NCI-H2196 (cell line): Measurements from ENCODE around the gene CAPZA3.
"Not testable (repeated sequence)": the region's sequence is repeated elsewhere in the genome, so short reads cannot be mapped to it uniquely, and the experiment has no call there.

ENCODE experiments used
- DNase-seq: peaks from one replicate; lab custom pipeline; 2025; ENCODE audit not compliant: unreplicated experiment; lab: John Stamatoyannopoulos, UW

CAPZA3 gene

DNA sequence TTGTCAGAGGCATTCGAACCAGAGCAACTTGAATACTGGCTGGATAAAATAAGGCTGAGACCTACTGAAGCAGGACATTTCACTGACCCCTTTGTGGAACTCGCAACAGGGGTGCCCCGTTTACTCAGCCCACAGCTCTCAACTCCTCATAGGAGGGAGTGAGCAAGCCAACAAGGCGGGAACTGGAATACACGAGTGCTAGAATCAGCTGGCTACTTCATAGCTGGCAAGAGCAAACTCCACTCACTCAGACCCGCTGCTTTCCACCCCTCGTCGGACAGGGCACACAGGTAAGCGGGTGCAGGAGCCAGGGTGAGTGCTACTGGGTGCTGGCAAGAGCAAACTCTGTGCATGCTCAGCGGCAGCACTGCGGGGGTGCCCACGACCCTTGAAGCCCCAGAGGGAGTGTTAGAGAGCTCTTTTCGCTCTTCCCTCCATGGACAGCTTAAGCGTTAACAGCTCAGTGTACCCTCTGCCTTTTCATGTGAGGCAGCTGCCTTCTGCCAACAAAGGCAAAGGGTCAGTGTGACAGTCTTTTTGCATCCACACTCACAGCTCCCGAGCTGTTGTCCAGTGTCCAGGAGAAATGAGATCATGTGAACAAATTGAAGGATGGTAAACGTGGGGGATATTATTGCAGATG lies 15.7 kb downstream of the CAPZA3 start:
- DNase-seq = no peak

DNA sequence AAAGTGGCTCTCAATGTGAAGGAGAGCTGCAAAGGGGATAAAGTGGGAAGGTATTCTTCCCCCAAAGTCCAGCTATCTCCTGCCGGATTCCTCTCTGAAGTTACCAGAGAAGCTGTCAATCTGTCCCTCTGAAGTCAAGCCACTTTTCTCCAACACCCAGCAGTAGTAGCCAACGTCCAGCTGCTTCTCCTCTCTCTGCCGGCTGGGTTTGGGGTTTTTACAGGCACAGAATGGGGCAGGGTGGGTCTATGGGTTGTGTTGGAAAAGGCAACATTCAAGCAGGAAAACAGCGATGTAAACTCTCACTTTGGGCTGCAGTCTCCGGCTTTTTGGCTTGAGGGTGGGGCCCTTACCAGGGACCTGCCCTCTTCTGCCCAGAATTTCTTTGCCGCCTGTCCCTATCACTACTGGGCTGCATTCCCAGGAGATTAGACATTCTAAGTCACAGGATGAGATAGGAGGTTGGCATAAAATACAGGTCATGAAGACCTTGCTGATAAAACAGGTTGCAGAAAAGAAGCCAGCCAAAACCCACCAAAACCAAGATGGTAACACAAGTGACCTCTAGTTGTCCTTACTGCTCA lies 16.3 kb downstream of the CAPZA3 start:
- DNase-seq = no peak

DNA sequence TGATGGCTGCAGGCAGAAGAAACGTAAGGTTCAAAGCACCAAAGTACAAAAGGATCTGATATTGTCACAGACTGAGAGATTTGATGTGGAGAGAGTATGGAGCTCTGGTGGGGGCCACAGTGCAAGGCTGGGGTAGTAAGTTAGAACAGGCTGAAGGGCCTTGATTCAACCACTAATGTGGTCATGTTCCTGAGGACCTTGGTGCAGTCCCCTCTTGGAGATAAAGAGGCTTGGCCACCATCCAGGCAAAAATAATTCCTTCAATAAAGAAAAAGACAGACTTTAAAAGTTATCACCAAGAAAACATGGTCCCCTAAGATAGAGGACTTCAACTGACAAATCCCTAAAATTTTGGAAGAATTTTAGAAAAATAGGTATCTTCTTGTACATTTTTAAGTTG lies 17.4 kb downstream of the CAPZA3 start:
- no peak for DNase-seq

DNA sequence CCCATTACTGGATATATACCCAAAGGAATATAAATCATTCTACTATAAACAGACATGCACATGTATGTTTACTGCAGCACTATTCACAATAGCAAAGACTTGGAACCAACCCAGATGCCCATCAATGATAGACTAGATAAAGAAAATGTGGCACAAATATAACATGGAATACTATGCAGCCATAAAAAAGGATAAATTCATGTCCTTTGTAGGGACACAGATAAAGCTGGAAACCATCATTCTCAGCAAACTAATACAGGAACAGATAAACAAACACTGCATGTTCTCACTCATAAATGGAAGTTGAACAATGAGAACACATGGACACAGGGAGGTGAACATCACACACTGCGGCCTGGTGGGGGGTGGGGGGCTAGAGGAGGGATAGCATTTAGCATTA lies 28.6 kb downstream of the CAPZA3 start:
- DNase-seq = not testable (repeated sequence)

DNA sequence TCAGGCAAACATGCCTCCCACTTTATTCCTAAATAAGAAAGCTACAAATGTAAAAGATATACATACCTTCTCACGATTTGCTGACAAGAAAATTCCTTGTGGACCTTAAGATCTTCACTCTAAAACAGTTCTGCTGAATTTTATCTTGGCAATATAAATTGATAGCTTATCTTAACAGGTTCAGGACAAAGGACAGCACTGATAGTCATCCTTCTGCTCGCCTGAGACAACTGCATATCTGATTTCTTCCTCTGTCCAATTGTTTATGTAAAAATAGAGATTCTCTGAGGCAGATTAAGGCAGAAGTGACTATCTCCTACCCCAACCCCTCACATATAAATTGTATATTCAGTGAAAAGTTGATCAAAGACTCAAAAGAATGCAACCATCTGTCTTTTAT lies 44.9 kb downstream of the CAPZA3 start:
- no peak for DNase-seq

DNA sequence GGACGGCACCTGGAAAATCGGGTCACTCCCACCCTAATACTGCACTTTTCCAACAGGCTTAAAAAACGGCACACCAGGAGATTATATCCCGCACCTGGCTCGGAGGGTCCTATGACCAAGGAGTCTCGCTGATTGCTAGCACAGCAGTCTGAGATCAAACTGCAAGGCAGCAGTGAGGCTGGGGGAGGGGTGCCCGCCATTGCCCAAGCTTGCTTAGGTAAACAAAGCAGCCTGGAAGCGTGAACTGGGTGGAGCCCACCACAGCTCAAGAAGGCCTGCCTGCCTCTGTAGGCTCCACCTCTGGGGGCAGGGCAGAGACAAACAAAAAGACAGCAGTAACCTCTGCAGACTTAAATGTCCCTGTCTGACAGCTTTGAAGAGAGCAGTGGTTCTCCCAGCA lies 47.5 kb downstream of the CAPZA3 start:
- DNase-seq = not testable (repeated sequence)
